ENCODE data around the gene EDDM13.
"Not testable (repeated sequence)": the region's sequence is repeated elsewhere in the genome, so short reads cannot be mapped to it uniquely, and the experiment has no call there.

The EDDM13 gene

GRCh38 chr19:56306016-56306415 lies 33.5 kb downstream of the EDDM13 start:
- H2BK12ac ChIP-seq (ENCODE audit: low read length in 2 of 2): no peak overlapping the region
- no peak overlapping the region for H2BK15ac ChIP-seq (ENCODE audit: low read depth, poor library complexity, severe bottlenecking)
- H3K9me3 ChIP-seq (ENCODE audit: control insufficient read depth, low read length): no peaks in the 10 kb centered on the region
- no peak overlapping the region for H3K23ac ChIP-seq (ENCODE audit: low read length in 2 of 2)
- H3K18ac ChIP-seq (ENCODE audit: low read depth in 1 of 2, low read length in 2 of 2): no peak overlapping the region
- H2BK120ac ChIP-seq (ENCODE audit: low read depth, low read length): no peak overlapping the region
- H3K14ac ChIP-seq (ENCODE audit: low read length in 2 of 2): no peak overlapping the region
- H3K9ac ChIP-seq (ENCODE audit: low read length): no peak overlapping the region
- no peaks in the 10 kb centered on the region for H3K27me3 ChIP-seq (ENCODE audit: control insufficient read depth in 1 of 2, insufficient read depth in 1 of 2, low read length in 2 of 2)
- no peak overlapping the region for H3K4me3 ChIP-seq (ENCODE audit: insufficient read depth in 1 of 2, low read depth in 1 of 2, low read length in 2 of 2)
- no peak for DNase-seq
- H3K4ac ChIP-seq (ENCODE audit: low read depth in 1 of 2, low read length in 2 of 2): no peak overlapping the region
- peaks cover 32% of the 10 kb centered on the region for H3K79me1 ChIP-seq (replicated peaks; ENCODE audit: low read length, poor library complexity, severe bottlenecking)
- WGBS: 93% methylated on average over 6 of the region's 11 CpGs
- no peak overlapping the region for H3K27ac ChIP-seq (ENCODE audit: low read length, poor library complexity, severe bottlenecking)
- no peak overlapping the region for H4K8ac ChIP-seq (ENCODE audit: low read length)
- H2AFZ ChIP-seq (ENCODE audit: low read depth, low read length): no peak overlapping the region
- H3K4me1 ChIP-seq (ENCODE audit: control insufficient read depth, insufficient read depth, low read depth, low read length): no peaks in the 10 kb centered on the region
- H3K4me2 ChIP-seq (ENCODE audit: low read length, poor library complexity, severe bottlenecking): no peak overlapping the region
- H4K91ac ChIP-seq (ENCODE audit: low read length): no peak overlapping the region
- H2BK5ac ChIP-seq (ENCODE audit: low read depth, low read length, poor library complexity, severe bottlenecking): no peak overlapping the region
- peaks cover 40 to 47% of the 10 kb centered on the region in 2 experiments for H3K36me3 ChIP-seq (ENCODE audit: control insufficient read depth in 1 of 2, insufficient read depth in 2 of 2, low read depth in 1 of 2, low read length in 2 of 2)
- no peak overlapping the region for H2AK5ac ChIP-seq (ENCODE audit: low read length, severe bottlenecking)

GRCh38 chr19:56307062-56307461 lies 34.5 kb downstream of the EDDM13 start:
- not testable (repeated sequence) for H3K9me3 ChIP-seq (ENCODE audit: control insufficient read depth, low read length); H3K18ac ChIP-seq (ENCODE audit: low read depth in 1 of 2, low read length in 2 of 2); H3K23ac ChIP-seq (ENCODE audit: low read length in 2 of 2); H3K9ac ChIP-seq (ENCODE audit: low read length); H3K14ac ChIP-seq (ENCODE audit: low read length in 2 of 2); H2AFZ ChIP-seq (ENCODE audit: low read depth, low read length); H3K4ac ChIP-seq (ENCODE audit: low read depth in 1 of 2, low read length in 2 of 2); H2BK15ac ChIP-seq (ENCODE audit: low read depth, poor library complexity, severe bottlenecking); H3K27me3 ChIP-seq (ENCODE audit: control insufficient read depth in 1 of 2, insufficient read depth in 1 of 2, low read length in 2 of 2); H3K4me3 ChIP-seq (ENCODE audit: insufficient read depth in 1 of 2, low read depth in 1 of 2, low read length in 2 of 2); H3K4me1 ChIP-seq (ENCODE audit: control insufficient read depth, insufficient read depth, low read depth, low read length); DNase-seq; H2BK5ac ChIP-seq (ENCODE audit: low read depth, low read length, poor library complexity, severe bottlenecking); H3K4me2 ChIP-seq (ENCODE audit: low read length, poor library complexity, severe bottlenecking); H2AK5ac ChIP-seq (ENCODE audit: low read length, severe bottlenecking); H2BK12ac ChIP-seq (ENCODE audit: low read length in 2 of 2); H4K91ac ChIP-seq (ENCODE audit: low read length); H2BK120ac ChIP-seq (ENCODE audit: low read depth, low read length); H3K27ac ChIP-seq (ENCODE audit: low read length, poor library complexity, severe bottlenecking); H4K8ac ChIP-seq (ENCODE audit: low read length)
- Histone ChIP-seq H3K79me1 (replicated peaks; ENCODE audit: low read length, poor library complexity, severe bottlenecking) (peaks cover 32% of the 10 kb centered on the region), H3K36me3 (ENCODE audit: control insufficient read depth in 1 of 2, insufficient read depth in 2 of 2, low read depth in 1 of 2, low read length in 2 of 2) (peaks cover 37 to 51% of the 10 kb centered on the region in 2 experiments)
- WGBS: 82% methylated on average over 6 of the region's 6 CpGs

- Histone ChIP-seq H3K4ac (ENCODE audit: low read depth in 1 of 2, low read length in 2 of 2) (no peak overlapping the region), H4K91ac (ENCODE audit: low read length) (no peak overlapping the region), H4K8ac (ENCODE audit: low read length) (no peak overlapping the region), H3K36me3 (ENCODE audit: control insufficient read depth in 1 of 2, insufficient read depth in 2 of 2, low read depth in 1 of 2, low read length in 2 of 2) (peaks cover 27 to 57% of the 10 kb centered on the region in 2 experiments), H2AK5ac (ENCODE audit: low read length, severe bottlenecking) (no peak overlapping the region), H3K79me1 (replicated peaks; ENCODE audit: low read length, poor library complexity, severe bottlenecking) (peaks cover 37% of the 10 kb centered on the region), H3K4me2 (ENCODE audit: low read length, poor library complexity, severe bottlenecking) (no peak overlapping the region), H3K27me3 (ENCODE audit: control insufficient read depth in 1 of 2, insufficient read depth in 1 of 2, low read length in 2 of 2) (no peaks in the 10 kb centered on the region), H2BK15ac (ENCODE audit: low read depth, poor library complexity, severe bottlenecking) (no peak overlapping the region), H2AFZ (ENCODE audit: low read depth, low read length) (no peak overlapping the region), H2BK12ac (ENCODE audit: low read length in 2 of 2) (no peak overlapping the region), H3K23ac (ENCODE audit: low read length in 2 of 2) (no peak overlapping the region), H2BK120ac (ENCODE audit: low read depth, low read length) (no peak overlapping the region), H3K14ac (ENCODE audit: low read length in 2 of 2) (no peak overlapping the region), H3K9ac (ENCODE audit: low read length) (no peak overlapping the region), H3K18ac (ENCODE audit: low read depth in 1 of 2, low read length in 2 of 2) (no peak overlapping the region), H2BK5ac (ENCODE audit: low read depth, low read length, poor library complexity, severe bottlenecking) (no peak overlapping the region), H3K4me3 (ENCODE audit: insufficient read depth in 1 of 2, low read depth in 1 of 2, low read length in 2 of 2) (no peak overlapping the region), H3K4me1 (ENCODE audit: control insufficient read depth, insufficient read depth, low read depth, low read length) (no peaks in the 10 kb centered on the region), H3K9me3 (ENCODE audit: control insufficient read depth, low read length) (no peaks in the 10 kb centered on the region), H3K27ac (ENCODE audit: low read length, poor library complexity, severe bottlenecking) (no peak overlapping the region)
- 95% methylated on average over 5 of the region's 7 CpGs for WGBS
- no peak for DNase-seq
Observed at GRCh38 chr19:56308792-56309191, 36.2 kb downstream of the EDDM13 start.

GRCh38 chr19:56309511-56310185 lies 37.1 kb downstream of the EDDM13 start:
- H2AK5ac ChIP-seq (ENCODE audit: low read length, severe bottlenecking): no peak overlapping the region
- no peak overlapping the region for H3K4me3 ChIP-seq (ENCODE audit: insufficient read depth in 1 of 2, low read depth in 1 of 2, low read length in 2 of 2)
- H2AFZ ChIP-seq (ENCODE audit: low read depth, low read length): no peak overlapping the region
- H2BK12ac ChIP-seq (ENCODE audit: low read length in 2 of 2): no peak overlapping the region
- H2BK15ac ChIP-seq (ENCODE audit: low read depth, poor library complexity, severe bottlenecking): no peak overlapping the region
- H3K4ac ChIP-seq (ENCODE audit: low read depth in 1 of 2, low read length in 2 of 2): no peak overlapping the region
- no peak overlapping the region for H4K91ac ChIP-seq (ENCODE audit: low read length)
- no peak overlapping the region for H2BK5ac ChIP-seq (ENCODE audit: low read depth, low read length, poor library complexity, severe bottlenecking)
- peaks cover 18 to 52% of the 10 kb centered on the region in 2 experiments for H3K36me3 ChIP-seq (ENCODE audit: control insufficient read depth in 1 of 2, insufficient read depth in 2 of 2, low read depth in 1 of 2, low read length in 2 of 2)
- peak; percentile 51 for DNase-seq
- H3K14ac ChIP-seq (ENCODE audit: low read length in 2 of 2): no peak overlapping the region
- H3K4me1 ChIP-seq (ENCODE audit: control insufficient read depth, insufficient read depth, low read depth, low read length): no peaks in the 10 kb centered on the region
- no peak overlapping the region for H2BK120ac ChIP-seq (ENCODE audit: low read depth, low read length)
- no peak overlapping the region for H3K9ac ChIP-seq (ENCODE audit: low read length)
- no peak overlapping the region for H3K23ac ChIP-seq (ENCODE audit: low read length in 2 of 2)
- H3K9me3 ChIP-seq (ENCODE audit: control insufficient read depth, low read length): no peaks in the 10 kb centered on the region
- H3K27ac ChIP-seq (ENCODE audit: low read length, poor library complexity, severe bottlenecking): no peak overlapping the region
- 67% methylated on average over 10 of the region's 11 CpGs for WGBS
- H3K79me1 ChIP-seq (replicated peaks; ENCODE audit: low read length, poor library complexity, severe bottlenecking): peaks cover 35% of the 10 kb centered on the region
- no peak overlapping the region for H3K4me2 ChIP-seq (ENCODE audit: low read length, poor library complexity, severe bottlenecking)
- H4K8ac ChIP-seq (ENCODE audit: low read length): no peak overlapping the region
- H3K27me3 ChIP-seq (ENCODE audit: control insufficient read depth in 1 of 2, insufficient read depth in 1 of 2, low read length in 2 of 2): no peaks in the 10 kb centered on the region
- H3K18ac ChIP-seq (ENCODE audit: low read depth in 1 of 2, low read length in 2 of 2): no peak overlapping the region

All from mesenchymal stem cell (in vitro differentiated cells and primary cell).